PC-9 (cell line): ENCODE measurements around the gene CUL1. TPM values are rescaled to one million over a fixed set of nuclear protein-coding genes. Genes with fewer than 3 reads are reported as not detected.

Source experiments
- BruUV-seq: library from RNA; stranded (reverse); fragments of 400-500 nt; replicated peaks from 2 replicates; lab custom pipeline; 2021; lab: Mats Ljungman, UMichigan
- CTCF ChIA-PET: fragments of 300-600 bp; sonication (Branson Sonifier 250); formaldehyde crosslinking; loops from one replicate; lab custom pipeline; 2022; ENCODE audit warnings: antibody characterized with exemption; lab: Charles Lee
- POLR2A ChIA-PET: fragments of 300-600 bp; sonication (Branson Sonifier 250); formaldehyde crosslinking; loops from one replicate; lab custom pipeline; 2022; ENCODE audit warnings: antibody characterized with exemption; ENCODE audit not compliant: unreplicated experiment; lab: Charles Lee
- DNase-seq, 2 experiments: peaks; one replicate each; pipeline versions ENCODE4 v3.0.0 to v3.0.0-alpha.2; 2015 to 2022; ENCODE audit warnings: mixed read lengths in 1 of 2
- H2AFZ ChIP-seq: fragments of 200-600 bp; sonication (generic); 2 replicates; pipeline ENCODE4 v1.8.1; 2017; ENCODE audit warnings: antibody characterized with exemption
- H3F3A ChIP-seq: fragments of 200-600 bp; sonication (generic); 2 replicates; pipeline ENCODE4 v1.8.1; 2017; ENCODE audit warnings: antibody characterized with exemption, mild to moderate bottlenecking, low read depth; ENCODE audit not compliant: insufficient read depth
- H3K27ac ChIP-seq: fragments of 200-600 bp; sonication (generic); 2 replicates; pipeline ENCODE4 v1.6.1; 2016; ENCODE audit warnings: mixed run types
- H3K27me3 ChIP-seq: fragments of 200-600 bp; sonication (generic); 2 replicates; pipeline ENCODE4 v1.6.1; 2016; ENCODE audit warnings: low read depth, mixed run types; ENCODE audit not compliant: insufficient read depth
- H3K36me3 ChIP-seq: fragments of 200-600 bp; sonication (generic); 2 replicates; pipeline ENCODE4 v1.6.1; 2016; ENCODE audit warnings: low read depth, mixed run types
- H3K4me1 ChIP-seq: fragments of 200-600 bp; sonication (generic); replicated peaks from 2 replicates; pipeline ENCODE4 v1.6.1; 2016; ENCODE audit warnings: mixed run types; ENCODE audit not compliant: insufficient read depth
- H3K4me2 ChIP-seq: fragments of 200-600 bp; sonication (generic); 2 replicates; pipeline ENCODE4 v1.6.1; 2017; ENCODE audit warnings: mixed run types
- H3K4me3 ChIP-seq: fragments of 200-600 bp; sonication (generic); 2 replicates; pipeline ENCODE4 v1.6.1; 2016; ENCODE audit warnings: mixed run types
- H3K79me2 ChIP-seq: fragments of 200-600 bp; sonication (generic); 2 replicates; pipeline ENCODE4 v1.6.1; 2017; ENCODE audit warnings: low read depth, mixed run types
- H3K9me2 ChIP-seq: fragments of 200-600 bp; sonication (generic); 2 replicates; pipeline ENCODE4 v1.8.1; 2017; ENCODE audit warnings: mild to moderate bottlenecking; ENCODE audit not compliant: insufficient read depth
- H3K9me3 ChIP-seq: fragments of 200-600 bp; sonication (generic); 2 replicates; pipeline ENCODE4 v1.8.1; 2016; ENCODE audit warnings: low read depth; ENCODE audit not compliant: insufficient read depth
- H4K20me1 ChIP-seq: fragments of 200-600 bp; sonication (generic); 2 replicates; pipeline ENCODE4 v1.8.1; 2017; ENCODE audit not compliant: insufficient read depth
- EZH2 ChIP-seq: fragments of 200-600 bp; sonication (generic); IDR thresholded peaks from 2 replicates; pipeline ENCODE4 v1.8.0; 2017; ENCODE audit warnings: antibody characterized with exemption, low read depth
- intact Hi-C: fragments of 100-400 bp; cut with micrococcal nuclease; formaldehyde crosslinking; loops from one replicate; pipeline ENCODE4 v1.10.0; 2022; ENCODE audit not compliant: unreplicated experiment
- total RNA-seq: library from RNA; stranded (reverse); gene quantifications from 2 replicates; pipeline ENCODE4 v1.2.3, GENCODE V29; 2021
- TF ChIP-seq, protein P1 (sequence below): fragments of 200-600 bp; sonication (generic); conservative IDR thresholded peaks from 2 replicates; pipeline ENCODE4 v1.6.1; 2017; ENCODE audit warnings: mixed run types, antibody characterized with exemption, mild to moderate bottlenecking, moderate library complexity

CUL1 gene
- total RNA-seq, 1 experiment from 2014 or later, result 78.3 TPM

DNA sequence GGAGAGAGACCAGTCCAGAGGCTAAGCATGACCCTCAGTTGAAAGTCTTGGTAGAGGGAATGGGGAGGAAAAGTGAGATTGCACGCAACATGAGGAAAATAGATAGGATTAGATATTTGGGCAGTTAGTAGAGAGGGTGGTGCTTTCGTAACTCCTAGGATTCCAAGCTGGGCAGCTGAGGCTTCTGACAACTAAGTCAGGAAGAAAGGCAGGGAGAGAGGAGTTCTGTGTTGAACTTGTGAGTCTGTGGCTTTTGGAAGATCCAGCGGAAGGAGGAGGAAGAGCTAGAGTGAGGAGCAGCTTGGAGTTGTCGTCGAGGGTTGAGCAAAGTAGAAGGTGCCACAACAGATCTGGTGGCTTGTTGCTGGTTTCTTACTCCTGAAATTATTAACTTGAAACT, 21.8 kb downstream of the CUL1 start:
- peaks cover 23% of the 10 kb centered on the region for H3F3A ChIP-seq
- H3K27me3 ChIP-seq, result no peaks in the 10 kb centered on the region
- intact Hi-C loops, result no loop called here
- BruUV-seq, result no TSS peak
- H2AFZ ChIP-seq, result no peak overlapping the region
- H3K36me3 ChIP-seq, result peaks cover 3% of the 10 kb centered on the region; the same call in 1 of the 2 replicates
- H3K79me2 ChIP-seq, result peaks cover 100% of the 10 kb centered on the region
- H3K4me1 ChIP-seq, result peaks cover 24% of the 10 kb centered on the region
- ChIA-PET POLR2A (no interaction called here), CTCF (no interaction called here)
- no peaks in the 10 kb centered on the region; the same call in 1 of the 2 replicates for H3K9me3 ChIP-seq
- no peak overlapping the region for H3K4me2 ChIP-seq
- no peak overlapping the region for H3K27ac ChIP-seq
- TF ChIP-seq, protein P1, sequence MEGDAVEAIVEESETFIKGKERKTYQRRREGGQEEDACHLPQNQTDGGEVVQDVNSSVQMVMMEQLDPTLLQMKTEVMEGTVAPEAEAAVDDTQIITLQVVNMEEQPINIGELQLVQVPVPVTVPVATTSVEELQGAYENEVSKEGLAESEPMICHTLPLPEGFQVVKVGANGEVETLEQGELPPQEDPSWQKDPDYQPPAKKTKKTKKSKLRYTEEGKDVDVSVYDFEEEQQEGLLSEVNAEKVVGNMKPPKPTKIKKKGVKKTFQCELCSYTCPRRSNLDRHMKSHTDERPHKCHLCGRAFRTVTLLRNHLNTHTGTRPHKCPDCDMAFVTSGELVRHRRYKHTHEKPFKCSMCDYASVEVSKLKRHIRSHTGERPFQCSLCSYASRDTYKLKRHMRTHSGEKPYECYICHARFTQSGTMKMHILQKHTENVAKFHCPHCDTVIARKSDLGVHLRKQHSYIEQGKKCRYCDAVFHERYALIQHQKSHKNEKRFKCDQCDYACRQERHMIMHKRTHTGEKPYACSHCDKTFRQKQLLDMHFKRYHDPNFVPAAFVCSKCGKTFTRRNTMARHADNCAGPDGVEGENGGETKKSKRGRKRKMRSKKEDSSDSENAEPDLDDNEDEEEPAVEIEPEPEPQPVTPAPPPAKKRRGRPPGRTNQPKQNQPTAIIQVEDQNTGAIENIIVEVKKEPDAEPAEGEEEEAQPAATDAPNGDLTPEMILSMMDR, result no peak
- no peak for TF ChIP-seq EZH2
- H3K4me3 ChIP-seq, result no peak overlapping the region
- no peaks in the 10 kb centered on the region for H3K9me2 ChIP-seq
- peaks cover 100% of the 10 kb centered on the region for H4K20me1 ChIP-seq
- DNase-seq, result no peak

DNA sequence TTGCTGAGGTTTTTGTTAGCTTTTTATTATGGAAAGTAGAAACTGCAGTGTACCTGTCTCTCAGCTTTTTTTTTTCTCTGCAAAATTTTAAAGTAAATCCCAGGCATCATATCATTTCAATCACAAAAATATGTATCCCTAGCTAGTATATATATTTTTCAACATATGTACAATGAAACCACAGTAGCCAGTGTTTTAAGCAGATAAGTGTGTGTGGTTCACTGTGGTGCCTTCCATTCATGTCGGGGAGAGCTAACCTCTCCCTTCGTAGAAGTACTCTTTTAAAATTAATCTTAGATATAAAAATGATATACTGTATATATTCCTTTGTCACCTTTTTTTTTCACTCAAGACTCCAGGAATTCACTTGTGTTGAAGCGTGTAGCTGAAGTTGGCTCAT, 22.7 kb downstream of the CUL1 start:
- CTCF ChIA-PET, result no interaction called here
- Histone ChIP-seq H3K4me3 (no peak overlapping the region), H3K9me2 (no peaks in the 10 kb centered on the region), H3K79me2 (peaks cover 100% of the 10 kb centered on the region), H3K36me3 (peaks cover 3% of the 10 kb centered on the region; the same call in 1 of the 2 replicates), H3F3A (peaks cover 14% of the 10 kb centered on the region), H3K4me1 (peaks cover 15% of the 10 kb centered on the region), H3K27ac (no peak overlapping the region), H3K27me3 (no peaks in the 10 kb centered on the region), H2AFZ (no peak overlapping the region), H4K20me1 (peaks cover 100% of the 10 kb centered on the region), H3K4me2 (no peak overlapping the region), H3K9me3 (no peaks in the 10 kb centered on the region)
- no TSS peak for BruUV-seq
- no peak for TF ChIP-seq EZH2
- TF ChIP-seq, protein P1, result no peak
- intact Hi-C loops, result no loop called here
- no peak for DNase-seq
- POLR2A ChIA-PET, result no interaction called here

DNA sequence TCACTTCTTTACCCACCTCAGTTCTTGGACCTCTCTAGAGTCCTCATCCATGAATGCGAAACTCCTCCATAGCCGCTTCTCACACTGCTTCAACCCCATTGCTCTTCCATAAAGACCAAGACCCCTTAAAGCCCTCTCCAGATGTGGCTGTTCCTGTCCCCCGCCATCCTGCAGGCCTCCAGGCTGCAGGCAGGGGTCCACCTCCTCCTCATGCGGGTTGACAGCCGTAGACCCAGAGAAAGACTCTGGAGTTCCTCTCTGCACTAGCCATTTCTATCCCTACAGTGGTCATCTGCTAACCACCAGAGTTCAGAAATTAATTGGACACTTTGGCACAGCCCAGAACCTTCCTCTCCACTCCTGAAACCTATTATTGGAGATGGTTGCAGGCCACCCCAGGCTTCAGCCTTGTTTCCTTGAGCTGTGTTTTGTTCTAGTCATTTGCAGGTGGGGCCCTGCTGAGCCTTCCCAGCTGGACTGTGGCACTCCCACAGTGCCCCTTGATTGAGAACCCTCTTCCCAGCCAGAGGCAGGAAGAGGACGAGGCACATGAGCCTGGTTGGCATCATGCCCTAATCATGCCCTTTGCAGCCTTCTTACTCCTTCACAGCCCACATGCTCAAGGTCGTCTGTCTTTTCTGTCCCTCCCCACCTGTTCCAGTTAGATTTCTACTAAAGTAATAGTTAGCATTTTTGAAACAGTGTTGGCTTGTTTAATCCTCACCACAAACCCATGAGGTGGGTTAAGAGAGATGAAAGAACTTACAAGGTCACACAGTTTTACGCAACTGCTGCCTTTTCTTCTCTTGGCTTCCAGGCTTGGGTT, 23.9 kb downstream of the CUL1 start:
- POLR2A ChIA-PET, result no interaction called here
- H3K4me1 ChIP-seq, result peaks cover 4% of the 10 kb centered on the region
- H3K9me2 ChIP-seq, result no peaks in the 10 kb centered on the region
- no peak overlapping the region for H3K27ac ChIP-seq
- no TSS peak for BruUV-seq
- H3K4me2 ChIP-seq, result no peak overlapping the region
- H3K36me3 ChIP-seq, result peaks cover 3% of the 10 kb centered on the region; the same call in 1 of the 2 replicates
- no peak for DNase-seq
- peaks cover 100% of the 10 kb centered on the region for H3K79me2 ChIP-seq
- H3K9me3 ChIP-seq, result no peaks in the 10 kb centered on the region
- H4K20me1 ChIP-seq, result peaks cover 100% of the 10 kb centered on the region
- intact Hi-C loops, result no loop called here
- TF ChIP-seq EZH2, result no peak
- TF ChIP-seq, protein P1, result no peak
- CTCF ChIA-PET, result no interaction called here
- peaks cover 3% of the 10 kb centered on the region; the same call in 1 of the 2 replicates for H3F3A ChIP-seq
- no peak overlapping the region for H3K4me3 ChIP-seq
- no peaks in the 10 kb centered on the region for H3K27me3 ChIP-seq
- H2AFZ ChIP-seq, result no peak overlapping the region
